Ovary (tissue), 9 donors: ENCODE results near the gene CYYR1. TPM values are rescaled to one million over a fixed set of nuclear protein-coding genes. Genes with fewer than 3 reads are reported as not detected.

Source experiments
- DNase-seq, 5 donors: peaks; one replicate each; pipeline ENCODE4 v3.0.0-alpha.2; 2019 to 2020
- H3K27ac ChIP-seq, 2 donors: fragments of 200-600 bp; one replicate each; pipeline versions ENCODE4 v1.5.1 to v1.8.0; 2019 to 2022
- H3K27me3 ChIP-seq: fragments of 200-600 bp; one replicate; pipeline ENCODE4 v1.8.0; 2022
- H3K36me3 ChIP-seq: fragments of 200-600 bp; sonication (generic); one replicate; pipeline ENCODE4 v1.5.1; 2019
- H3K4me1 ChIP-seq: one replicate; pipeline ENCODE4 v1.8.1; 2013; ENCODE audit warnings: mild to moderate bottlenecking, moderate library complexity; ENCODE audit not compliant: insufficient read depth
- H3K4me3 ChIP-seq: fragments of 200-600 bp; sonication (generic); one replicate; pipeline ENCODE4 v1.5.1; 2017
- H3K9me3 ChIP-seq, 2 donors: fragments of 200-600 bp in 1 of 2; sonication (generic) in 1 of 2; one replicate each; pipeline versions ENCODE4 v1.5.1 to v1.8.1; 2013 to 2019; ENCODE audit warnings: mild to moderate bottlenecking in 1 of 2, moderate library complexity in 1 of 2
- CTCF ChIP-seq, 3 donors: fragments of 450-650 bp in 2 of 3; fragments of 200-600 bp in 1 of 3; IDR thresholded peaks; one replicate each; pipeline versions ENCODE4 v1.5.1 to v1.8.0; 2016 to 2022; ENCODE audit warnings: antibody characterized with exemption in 3 of 3, mild to moderate bottlenecking in 1 of 3
- EP300 ChIP-seq: sonication (generic); formaldehyde crosslinking; IDR thresholded peaks from one replicate; pipeline ENCODE4 v1.6.1; 2017; ENCODE audit warnings: antibody characterized with exemption
- POLR2A ChIP-seq: fragments of 450-650 bp; IDR thresholded peaks from one replicate; pipeline ENCODE4 v1.6.1; 2017; ENCODE audit warnings: antibody characterized with exemption, mild to moderate bottlenecking, moderate library complexity
- WGBS, 3 donors: extraction: QIAGEN DNeasy Blood & Tissue Kit in 1 of 3; methylation state at CpG; one replicate each; pipeline versions ENCODE4 v1.1.5 to v1.1.7; 2013 to 2017; 5-methylcytosine and 5-hydroxymethylcytosine counted together
- intact Hi-C, 4 donors: fragments of 100-400 bp; cut with DNase I; formaldehyde crosslinking; loops; one replicate each; pipeline versions ENCODE4 v1.11.0 to v1.15.1; 2022 to 2023
- polyA plus RNA-seq, 2 donors: library from polyadenylated mRNA; stranded (reverse); fragments of 200-250 nt in 1 of 2; fragments of 350-450 nt in 1 of 2; fragmentation: Illumina TruSeq in 1 of 2; extraction: RNeasy Lipid Tissue Mini Kit (QIAGEN cat#74804) in 1 of 2; gene quantifications; one replicate each; pipeline ENCODE4 v1.2.3, GENCODE V29; 2013 to 2014
- total RNA-seq, 7 donors: library from RNA; depleted of rRNA in 2 of 7; stranded (reverse); fragments of >200 nt in 2 of 7; fragmentation: NEBNext Ultra II Directional in 3 of 7; extraction: Animal tissue kit (Norgen Biotek cat#: 25700) in 3 of 7; gene quantifications; one replicate each; pipeline versions ENCODE4 v1.1.0 to v1.2.4, GENCODE V29; 2016 to 2023
- donor health status: DM: no; HTN: no; CAD: no; lungs with moderate emphysema.
- donor health status: DM: no; HTN: no; CAD: no.
- donor health status: Bipolar disorder and iron deficiency.
- donor health status: DM: yes; HTN: yes; CAD: no.
- donor health status: DM: no; HTN: no; CAD: no.
- donor health status: DM: yes; HTN: yes; CAD: no.

CYYR1 gene
- total and polyA plus RNA-seq, 9 donors, result 2.4 to 23.4 (median 8.3) TPM

- Histone ChIP-seq H3K4me3 (no peak overlapping the region), H3K27me3 (no peaks in the 10 kb centered on the region), H3K4me1 (no peaks in the 10 kb centered on the region), H3K9me3 (no peaks in the 10 kb centered on the region), H3K36me3 (no peaks in the 10 kb centered on the region), H3K27ac (no peak overlapping the region)
- intact Hi-C loops, result no loop called here
- 18 to 23% (median 18%) methylated on average over 5 of the region's 5 CpGs for WGBS, 3 donors
- no peak for DNase-seq
- TF ChIP-seq CTCF (IDR thresholded peaks at IDR 0.05) (no peak), POLR2A (no peak), EP300 (no peak)
Measured at GRCh38 chr21:26432410-26432809, 140.7 kb downstream of the CYYR1 start.

GRCh38 chr21:26425576-26425975 lies 147.5 kb downstream of the CYYR1 start:
- WGBS, 3 donors, result 86 to 94% (median 91%) methylated on average over 3 of the region's 3 CpGs
- intact Hi-C loops, result no loop called here

DNA sequence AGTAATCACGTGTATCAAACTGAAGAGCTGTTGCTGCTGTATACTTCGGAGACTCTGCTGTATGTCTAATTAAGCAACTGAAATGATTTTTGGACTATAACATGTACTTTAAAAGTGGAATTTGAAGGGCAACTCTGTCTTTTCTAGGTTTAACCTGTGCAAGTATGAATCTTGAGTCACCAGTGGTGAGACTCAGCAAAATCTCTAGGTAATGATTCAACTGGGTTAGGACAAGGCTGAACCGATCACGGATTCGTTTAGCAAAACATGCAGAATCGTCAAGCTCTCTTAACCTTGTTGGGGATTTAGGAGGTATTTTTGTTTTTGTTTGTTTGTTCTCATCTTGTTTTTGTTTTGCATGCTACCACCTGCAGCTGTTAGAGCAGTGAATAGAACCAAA lies 149.6 kb downstream of the CYYR1 start:
- no peaks in the 10 kb centered on the region for H3K9me3 ChIP-seq
- H3K4me1 ChIP-seq, result no peaks in the 10 kb centered on the region
- no peak overlapping the region for H3K4me3 ChIP-seq
- H3K27ac ChIP-seq, result no peak overlapping the region
- no peaks in the 10 kb centered on the region for H3K36me3 ChIP-seq
- TF ChIP-seq POLR2A (no peak), EP300 (no peak)
- intact Hi-C loops, result no loop called here
- WGBS, 3 donors, result 66 to 82% (median 76%) methylated on average over 6 of the region's 6 CpGs
- DNase-seq, result no peak
- no peaks in the 10 kb centered on the region for H3K27me3 ChIP-seq

More at GRCh38 chr21:26425576-26425975, 147.5 kb downstream of the CYYR1 start:
- H3K27ac ChIP-seq, result no peak overlapping the region
- H3K4me3 ChIP-seq, result no peak overlapping the region
- no peaks in the 10 kb centered on the region for H3K36me3 ChIP-seq
- no peak for DNase-seq
- H3K27me3 ChIP-seq, result no peaks in the 10 kb centered on the region
- no peak for TF ChIP-seq EP300
- TF ChIP-seq CTCF (IDR thresholded peaks at IDR 0.05), result no peak
- no peak for TF ChIP-seq POLR2A
- H3K9me3 ChIP-seq, result no peaks in the 10 kb centered on the region
- H3K4me1 ChIP-seq, result no peaks in the 10 kb centered on the region

- Histone ChIP-seq H3K27ac (no peak overlapping the region), H3K4me1 (no peaks in the 10 kb centered on the region), H3K4me3 (no peak overlapping the region), H3K36me3 (no peaks in the 10 kb centered on the region), H3K9me3 (no peaks in the 10 kb centered on the region), H3K27me3 (no peaks in the 10 kb centered on the region)
- no peak for DNase-seq
- intact Hi-C loops, result no loop called here
- no peak for TF ChIP-seq POLR2A
- TF ChIP-seq EP300, result no peak
- TF ChIP-seq CTCF (IDR thresholded peaks at IDR 0.05), result no peak
- WGBS, 3 donors, result 54 to 66% (median 59%) methylated on average over 4 of the region's 4 CpGs
Measured at GRCh38 chr21:26422706-26423105, 150.4 kb downstream of the CYYR1 start.

DNA sequence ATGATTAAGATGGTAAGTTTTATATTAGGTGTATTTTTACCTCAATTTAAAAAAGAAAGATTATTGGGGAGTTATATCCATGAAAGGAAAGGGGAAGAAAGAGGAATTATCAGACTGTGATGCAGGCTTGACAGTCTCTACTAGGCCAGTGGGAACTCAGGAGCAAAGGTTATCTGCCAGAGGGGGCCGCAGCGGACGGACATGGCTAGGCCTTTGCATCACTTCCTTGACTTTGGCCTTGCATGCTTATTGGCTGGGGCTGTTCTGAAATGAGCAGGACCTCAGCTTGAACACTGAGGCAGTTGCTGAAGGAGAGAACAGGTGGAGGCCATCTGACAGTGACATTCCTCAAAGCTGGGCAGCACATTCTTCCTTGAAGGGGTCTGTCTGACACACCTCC lies 150.9 kb downstream of the CYYR1 start:
- WGBS, 3 donors, result 20 to 51% (median 23%) methylated on average over 3 of the region's 3 CpGs
- no peaks in the 10 kb centered on the region for H3K36me3 ChIP-seq
- H3K4me3 ChIP-seq, result no peak overlapping the region
- intact Hi-C loops, result no loop called here
- no peaks in the 10 kb centered on the region for H3K9me3 ChIP-seq
- no peak overlapping the region for H3K27ac ChIP-seq
- no peaks in the 10 kb centered on the region for H3K27me3 ChIP-seq
- no peak for TF ChIP-seq CTCF (IDR thresholded peaks at IDR 0.05)
- TF ChIP-seq EP300, result no peak
- TF ChIP-seq POLR2A, result no peak
- no peak for DNase-seq
- H3K4me1 ChIP-seq, result no peaks in the 10 kb centered on the region
